ENCODE measurements around the gene TSN.
A peak's percentile ranks its signal among the peaks of the same experiment; 100 is the strongest.
"Not testable (repeated sequence)": the region's sequence is repeated elsewhere in the genome, so short reads cannot be mapped to it uniquely, and the experiment has no call there.

The TSN gene

DNA sequence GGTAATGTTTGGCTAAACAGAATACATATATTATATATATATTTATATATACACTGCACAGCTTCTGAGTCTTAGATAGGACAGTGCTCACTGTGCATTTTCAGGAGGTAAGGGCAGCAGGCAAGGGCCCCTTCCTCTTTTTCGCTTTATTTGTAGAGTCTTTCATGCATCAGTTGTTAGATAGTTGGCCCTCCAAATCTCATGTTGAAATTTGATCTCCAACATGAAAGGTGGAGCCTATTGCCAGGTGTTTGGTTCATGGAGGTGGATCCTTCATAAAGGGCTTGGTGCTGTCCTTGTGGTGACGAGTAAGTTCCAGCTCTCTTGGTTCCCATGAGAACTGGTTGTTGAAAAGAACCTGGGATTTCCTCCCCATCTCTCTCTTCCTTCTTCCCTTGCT is 48.1 kb downstream of the TSN start:
- DNase-seq: no peak

DNA sequence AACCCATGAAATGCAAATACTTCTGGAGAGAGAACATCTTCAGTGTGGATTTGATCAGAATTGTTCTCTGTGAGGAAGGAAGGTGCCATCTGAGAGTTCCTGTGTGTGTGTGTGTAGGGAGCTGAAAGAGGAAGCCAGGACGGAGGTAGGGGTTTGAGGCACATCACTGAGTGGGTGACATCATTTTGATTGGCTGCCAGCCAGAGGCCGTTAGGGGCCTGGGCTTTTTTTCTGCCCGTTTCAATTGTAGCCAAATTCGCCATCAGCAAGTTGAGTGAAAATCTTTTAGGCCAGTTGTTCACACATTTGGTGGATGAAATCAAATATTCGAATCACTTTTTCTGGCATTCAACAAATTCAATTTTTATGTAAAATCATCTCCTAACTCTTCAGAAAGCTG is 48.9 kb downstream of the TSN start:
- no peak for DNase-seq

DNA sequence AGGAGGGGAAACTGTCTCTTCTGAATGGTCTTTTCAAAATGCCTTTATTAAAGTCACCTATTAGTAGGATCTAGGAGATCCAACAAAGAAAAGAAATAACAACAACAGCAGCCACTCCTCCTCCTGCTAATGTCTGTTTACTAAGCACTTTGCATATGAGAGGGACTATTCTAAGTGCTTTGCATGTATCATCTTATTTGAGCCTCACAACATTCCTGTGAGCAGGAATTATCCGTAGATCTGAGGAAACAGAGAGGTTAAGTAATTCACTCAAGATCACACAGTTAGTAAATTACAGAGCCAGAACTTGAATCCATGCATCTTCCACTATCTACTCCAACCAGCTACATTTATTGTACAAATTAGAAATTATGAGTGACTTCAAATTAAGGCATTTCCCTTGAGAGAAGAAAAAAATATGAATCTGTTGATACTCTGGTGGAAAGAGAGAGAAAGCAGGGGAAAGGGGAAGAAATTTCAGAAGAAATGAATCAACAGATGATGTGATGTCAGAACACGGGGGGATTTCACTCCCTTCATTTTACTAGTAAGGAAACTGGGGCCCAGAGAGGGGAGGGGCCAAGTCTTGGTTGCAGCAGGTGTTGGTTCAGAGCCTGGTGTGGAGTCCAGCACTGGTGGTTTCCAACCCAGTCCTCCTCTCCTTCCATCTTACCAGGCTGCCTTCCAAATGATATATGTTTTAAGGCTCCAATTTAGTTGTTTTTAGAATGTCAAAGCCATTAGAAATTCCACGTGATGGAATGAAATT is 49.7 kb downstream of the TSN start:
- no peak for DNase-seq

DNA sequence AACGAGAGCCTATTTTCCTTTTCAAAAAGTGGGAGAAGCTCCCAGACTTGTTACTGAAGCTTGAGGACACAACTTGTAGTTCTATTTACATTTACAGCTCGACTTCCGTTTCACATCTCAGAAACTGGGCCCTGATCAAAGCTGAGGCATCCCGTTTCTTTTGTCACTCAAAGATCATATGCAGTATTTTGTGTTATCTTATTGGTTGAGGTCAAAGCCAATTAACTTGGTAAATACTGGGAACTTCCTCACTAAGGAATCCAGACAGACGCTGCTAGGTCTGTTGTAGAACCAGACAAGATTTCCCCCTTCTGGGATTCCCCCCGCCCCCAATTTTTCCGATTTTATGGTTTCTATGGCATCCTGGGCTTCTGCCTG is 50.3 kb downstream of the TSN start:
- no peak for DNase-seq

DNA sequence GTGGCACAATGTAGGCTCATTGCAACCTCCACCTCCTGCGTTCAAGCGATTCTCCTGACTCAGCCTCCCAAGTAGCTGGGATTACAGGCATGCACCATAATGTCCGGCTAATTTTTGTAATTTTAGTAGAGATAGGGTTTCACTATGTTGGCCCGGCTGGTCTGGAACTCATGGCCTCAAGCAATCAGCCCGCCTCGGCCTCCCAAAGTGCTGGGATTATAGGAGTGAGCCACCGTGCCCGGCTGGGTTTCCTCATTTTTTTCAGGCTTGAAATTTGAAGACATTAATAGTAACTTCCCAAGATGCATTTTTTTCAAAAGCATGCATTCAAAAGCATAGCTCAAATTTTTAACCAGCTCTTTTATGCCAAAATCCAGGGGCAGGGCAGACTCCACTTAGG is 52.3 kb downstream of the TSN start:
- DNase-seq: not testable (repeated sequence)

DNA sequence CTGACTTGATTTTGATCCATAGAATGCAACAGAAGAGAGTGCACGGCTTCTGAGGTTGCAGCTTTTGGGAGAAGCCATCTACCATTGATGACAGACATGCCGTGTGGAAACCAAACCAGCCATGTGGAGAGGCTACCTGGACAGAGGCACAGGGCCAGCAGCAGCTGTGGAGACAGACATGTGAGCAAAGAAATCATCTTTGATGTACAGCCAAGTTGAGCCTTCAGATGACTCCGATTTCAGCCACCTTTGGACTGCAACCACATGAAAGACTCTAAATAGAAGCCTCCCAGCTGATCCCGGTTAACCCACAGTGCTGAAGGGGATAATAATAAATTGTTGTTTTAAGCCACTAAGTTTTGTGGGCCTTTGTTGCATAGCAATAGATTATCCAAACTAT is 54.2 kb downstream of the TSN start:
- DNase-seq: no peak

DNA sequence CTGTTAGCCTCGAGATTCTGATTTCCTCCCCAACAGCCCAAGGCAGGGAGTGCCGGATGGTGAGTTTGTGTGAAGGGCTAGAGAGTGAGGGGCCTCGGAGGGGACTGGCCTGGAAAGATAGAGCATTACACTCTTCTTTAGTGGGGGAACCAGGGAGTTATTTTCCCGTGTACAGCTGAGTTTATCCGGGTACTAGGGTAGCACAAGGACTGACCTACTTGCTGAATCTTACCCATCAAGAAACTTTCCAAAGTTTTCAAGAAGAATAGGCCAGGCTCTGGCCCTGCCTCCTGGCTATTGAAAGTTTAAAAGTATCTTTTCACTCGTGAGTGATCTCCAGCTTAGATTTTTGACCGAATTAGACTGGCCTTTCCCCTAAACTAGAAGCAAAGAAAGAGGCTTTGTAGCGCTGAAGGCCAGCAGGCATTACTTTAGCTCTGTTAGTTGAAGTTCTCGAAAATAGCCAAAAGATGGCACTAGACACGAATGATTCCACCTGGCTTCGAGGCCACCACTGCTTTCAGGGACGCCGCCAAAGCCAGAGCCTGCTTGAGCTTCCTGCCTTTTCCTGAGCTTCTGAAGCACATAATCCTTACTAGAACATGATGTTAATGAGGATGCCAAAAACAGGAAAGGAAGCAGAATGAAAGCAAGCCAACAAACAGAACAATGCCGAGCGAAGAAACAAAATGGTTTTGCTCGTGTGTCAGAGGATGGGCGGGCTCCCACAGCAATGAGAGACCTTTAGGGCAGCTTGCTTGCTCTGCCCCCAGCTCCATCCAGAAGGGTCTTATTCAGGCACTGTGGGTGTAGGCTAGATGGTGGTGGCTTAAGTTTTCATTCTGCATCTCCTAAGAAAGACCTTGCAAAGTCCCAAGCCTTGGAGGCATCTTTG is 55.8 kb downstream of the TSN start:
- peak; percentile 22 for DNase-seq

DNA sequence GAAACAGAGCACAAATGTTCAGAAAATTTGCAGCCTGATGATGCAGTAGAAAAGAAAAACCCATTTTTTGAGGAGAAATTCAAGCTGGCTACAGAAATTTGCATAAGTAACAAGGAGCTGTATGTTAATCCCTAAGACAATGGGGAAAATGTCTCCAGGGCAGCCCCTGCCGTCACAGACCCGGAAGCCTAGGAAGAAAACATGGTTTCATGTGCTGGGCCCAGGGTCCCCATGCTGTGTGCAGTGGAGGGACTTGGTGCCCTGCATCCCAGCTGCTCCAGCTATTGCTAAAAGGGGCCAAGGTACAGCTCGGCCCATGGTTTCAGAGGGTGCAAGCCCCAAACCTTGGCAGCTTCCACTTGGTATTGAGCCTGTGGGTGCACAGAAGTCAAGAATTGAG is 57.6 kb downstream of the TSN start:
- not testable (repeated sequence) for DNase-seq

DNA sequence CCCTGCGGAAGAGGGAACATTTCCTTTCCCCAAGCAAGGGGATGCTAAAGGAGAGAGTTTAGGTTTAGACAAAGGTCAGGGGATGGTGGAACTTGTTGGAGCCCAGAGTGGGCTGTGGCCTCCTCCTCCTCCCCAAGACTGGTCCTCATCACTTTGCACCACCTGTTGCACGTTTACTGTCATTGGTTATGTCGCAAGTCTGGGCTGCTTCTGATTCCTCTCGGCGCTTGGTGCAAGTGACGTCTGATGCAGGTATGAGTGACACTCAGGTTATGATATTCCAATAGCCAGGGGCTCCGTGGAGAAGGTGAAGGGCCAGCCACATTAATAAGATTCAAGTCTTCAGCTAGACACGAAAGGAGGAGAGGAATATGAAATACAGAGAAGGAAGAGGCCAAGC is 59.8 kb downstream of the TSN start:
- DNase-seq: no peak

DNA sequence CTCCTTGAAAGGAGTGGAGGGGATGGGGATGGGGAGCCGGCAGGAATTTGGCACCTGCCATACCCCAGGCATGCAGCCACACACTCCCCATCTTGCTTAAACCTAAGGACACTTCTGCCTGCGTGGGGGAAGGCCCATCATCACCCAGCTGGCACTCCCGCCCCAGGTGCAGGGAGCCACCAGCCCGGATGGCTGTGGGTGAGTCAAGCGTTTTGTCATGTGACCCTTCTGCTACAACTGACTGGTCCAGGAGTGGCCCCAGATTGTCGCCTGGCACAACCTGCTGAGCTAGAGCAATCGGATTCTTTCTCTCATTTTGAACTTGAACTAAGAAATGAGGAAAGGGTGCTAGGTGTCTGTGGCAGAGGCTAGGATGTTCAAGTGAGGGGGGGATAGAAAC is 61.3 kb downstream of the TSN start:
- DNase-seq: no peak

DNA sequence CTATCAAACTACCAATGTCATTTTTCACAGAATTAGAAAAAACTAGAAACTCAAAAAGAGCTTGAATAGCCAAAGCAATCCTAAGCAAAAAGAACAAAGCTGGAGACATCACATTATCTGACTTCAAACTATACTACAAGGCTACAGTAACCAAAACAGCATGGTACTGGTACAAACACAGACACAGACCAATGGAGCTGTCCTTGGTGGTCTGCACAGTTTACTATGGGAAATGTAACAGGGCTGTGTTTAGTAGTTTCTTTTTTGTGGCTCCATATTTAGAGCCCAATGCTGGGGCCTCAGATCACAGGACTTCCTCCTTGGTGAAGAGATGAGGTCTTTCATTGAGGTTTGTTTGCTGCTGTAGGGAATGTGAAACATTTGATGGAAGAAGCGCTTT is 61.9 kb downstream of the TSN start:
- not testable (repeated sequence) for DNase-seq
